Progenitor cell of endocrine pancreas (in vitro differentiated cells): ENCODE data around the gene HORMAD1. TPM values are rescaled to one million over a fixed set of nuclear protein-coding genes. Genes with fewer than 3 reads are reported as not detected.

Experiments used
- DNase-seq: peaks from one replicate; pipeline ENCODE4 v3.0.0; 2021; ENCODE audit warnings: low spot score; ENCODE audit not compliant: unreplicated experiment
- H3K27ac Mint-ChIP-seq: 2 replicates; pipeline ENCODE4 v1.8.0; 2021; ENCODE audit warnings: mild to moderate bottlenecking, moderate library complexity, mixed read lengths
- H3K27me3 Mint-ChIP-seq: 2 replicates; pipeline ENCODE4 v1.8.0; 2021; ENCODE audit warnings: mixed read lengths
- H3K36me3 Mint-ChIP-seq: 2 replicates; pipeline ENCODE4 v1.8.0; 2022; ENCODE audit warnings: mixed read lengths; ENCODE audit not compliant: insufficient read depth
- H3K4me1 Mint-ChIP-seq: 2 replicates; pipeline ENCODE4 v1.8.0; 2021; ENCODE audit warnings: low read depth, mixed read lengths
- H3K4me3 Mint-ChIP-seq: 2 replicates; pipeline ENCODE4 v1.8.0; 2021; ENCODE audit warnings: low read depth, mild to moderate bottlenecking, moderate library complexity, mixed read lengths
- H3K9me3 Mint-ChIP-seq: 2 replicates; pipeline ENCODE4 v1.8.0; 2021; ENCODE audit warnings: low read depth, mixed read lengths
- CTCF ChIP-seq: fragments of 200-600 bp; sonication (generic); IDR thresholded peaks from one replicate; pipeline ENCODE4 v1.5.0; 2021; ENCODE audit warnings: antibody characterized with exemption, mild to moderate bottlenecking; ENCODE audit not compliant: unreplicated experiment
- total RNA-seq: library from RNA; stranded (reverse); gene quantifications from 2 replicates; pipeline ENCODE4 v1.2.1, GENCODE V29; 2021

The HORMAD1 gene
- total RNA-seq, 1 donor from 2014 or later, result not detected

GRCh38 chr1:150688763-150689162 is 31.9 kb downstream of the HORMAD1 start:
- no peak for TF ChIP-seq CTCF
- Mint-ChIP-seq H3K36me3 (peaks cover 15% of the 10 kb centered on the region), H3K27ac (no peak overlapping the region)

GRCh38 chr1:150686275-150686674 is 34.4 kb downstream of the HORMAD1 start:
- Mint-ChIP-seq H3K4me1 (no peaks in the 10 kb centered on the region), H3K9me3 (no peaks in the 10 kb centered on the region), H3K27me3 (no peaks in the 10 kb centered on the region), H3K36me3 (peaks cover 10% of the 10 kb centered on the region), H3K27ac (no peak overlapping the region), H3K4me3 (no peak overlapping the region)
- TF ChIP-seq CTCF, result no peak
- no peak for DNase-seq

More at GRCh38 chr1:150688763-150689162, 31.9 kb downstream of the HORMAD1 start:
- H3K27me3 Mint-ChIP-seq, result no peaks in the 10 kb centered on the region
- no peak overlapping the region for H3K4me3 Mint-ChIP-seq
- DNase-seq, result no peak
- no peaks in the 10 kb centered on the region for H3K4me1 Mint-ChIP-seq
- H3K9me3 Mint-ChIP-seq, result no peaks in the 10 kb centered on the region

- DNase-seq, result no peak
Measured at GRCh38 chr1:150683914-150684313, 36.8 kb downstream of the HORMAD1 start.

GRCh38 chr1:150678988-150679387 is 41.7 kb downstream of the HORMAD1 start:
- H3K27ac Mint-ChIP-seq, result no peak overlapping the region
- no peaks in the 10 kb centered on the region for H3K4me1 Mint-ChIP-seq
- no peak for DNase-seq
- H3K9me3 Mint-ChIP-seq, result no peaks in the 10 kb centered on the region
- H3K36me3 Mint-ChIP-seq, result peaks cover 10% of the 10 kb centered on the region
- no peak overlapping the region for H3K4me3 Mint-ChIP-seq
- TF ChIP-seq CTCF, result no peak
- no peaks in the 10 kb centered on the region for H3K27me3 Mint-ChIP-seq

More at GRCh38 chr1:150683914-150684313, 36.8 kb downstream of the HORMAD1 start:
- Mint-ChIP-seq H3K9me3 (no peaks in the 10 kb centered on the region), H3K4me1 (no peaks in the 10 kb centered on the region), H3K4me3 (no peak overlapping the region), H3K27me3 (no peaks in the 10 kb centered on the region), H3K27ac (no peak overlapping the region), H3K36me3 (peaks cover 11% of the 10 kb centered on the region)
- no peak for TF ChIP-seq CTCF

DNA sequence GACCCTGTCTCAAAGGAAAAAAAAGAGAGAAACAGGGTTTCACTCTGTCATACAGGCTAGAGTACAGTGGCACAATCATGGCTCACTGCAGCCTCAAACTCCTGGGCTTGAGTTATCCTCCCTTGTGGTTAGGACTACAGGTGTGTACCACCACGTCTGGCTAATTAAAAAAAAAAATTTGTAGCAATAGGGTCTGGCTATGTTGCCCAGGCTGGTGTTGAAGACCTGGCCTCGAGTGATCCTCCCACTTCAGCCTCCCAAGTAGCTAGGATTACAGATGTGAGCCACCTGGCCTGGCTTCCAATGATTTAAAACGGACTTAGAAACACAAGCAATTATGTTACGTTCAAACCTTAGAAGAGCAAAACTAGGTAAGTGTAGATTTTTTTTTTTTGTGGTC is 45.8 kb downstream of the HORMAD1 start:
- H3K4me3 Mint-ChIP-seq, result no peak overlapping the region
- H3K36me3 Mint-ChIP-seq, result peaks cover 8% of the 10 kb centered on the region
- no peak for TF ChIP-seq CTCF
- H3K4me1 Mint-ChIP-seq, result no peaks in the 10 kb centered on the region
- no peak overlapping the region for H3K27ac Mint-ChIP-seq
- no peaks in the 10 kb centered on the region for H3K9me3 Mint-ChIP-seq
- no peak for DNase-seq
- H3K27me3 Mint-ChIP-seq, result no peaks in the 10 kb centered on the region
